Esophagus squamous epithelium (tissue), 4 donors: Measurements from ENCODE around the gene C6orf132.

Experiments used
- POLR2A ChIP-seq, 4 donors: fragments of 450-650 bp; IDR thresholded peaks; one replicate each; pipeline ENCODE4 v1.6.1; 2017; ENCODE audit warnings: antibody characterized with exemption in 4 of 4, mild to moderate bottlenecking in 4 of 4, moderate library complexity in 3 of 4
- TF ChIP-seq, protein P1 (sequence below), 6 experiments: fragments of 450-650 bp in 4 of 6; fragments of 200-600 bp in 2 of 6; sonication (generic) in 2 of 6; IDR thresholded peaks; one replicate each; pipeline ENCODE4 v1.5.1; 2016 to 2019; ENCODE audit warnings: antibody characterized with exemption in 6 of 6, mild to moderate bottlenecking in 4 of 6, moderate library complexity in 4 of 6

DNA sequence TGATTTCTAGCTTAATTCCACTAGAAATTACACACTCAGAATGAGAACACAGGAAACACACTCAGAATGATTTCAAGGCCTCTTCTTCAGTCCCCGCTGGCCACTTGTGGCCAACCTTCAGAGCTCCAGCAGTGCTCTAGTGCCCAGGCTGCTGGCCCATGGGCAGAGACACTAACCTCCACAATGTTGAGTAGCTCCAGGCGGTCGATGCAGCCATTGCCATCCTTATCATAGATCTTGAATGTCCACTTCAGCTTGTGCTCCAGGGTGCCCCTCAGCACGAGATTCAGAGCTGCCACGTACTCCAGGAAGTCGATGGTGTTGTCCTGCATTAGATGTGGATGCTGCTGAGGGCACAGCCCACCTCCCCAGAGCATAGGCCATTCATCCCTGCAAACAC, 46.0 kb upstream of the C6orf132 start:
- TF ChIP-seq, protein P1, sequence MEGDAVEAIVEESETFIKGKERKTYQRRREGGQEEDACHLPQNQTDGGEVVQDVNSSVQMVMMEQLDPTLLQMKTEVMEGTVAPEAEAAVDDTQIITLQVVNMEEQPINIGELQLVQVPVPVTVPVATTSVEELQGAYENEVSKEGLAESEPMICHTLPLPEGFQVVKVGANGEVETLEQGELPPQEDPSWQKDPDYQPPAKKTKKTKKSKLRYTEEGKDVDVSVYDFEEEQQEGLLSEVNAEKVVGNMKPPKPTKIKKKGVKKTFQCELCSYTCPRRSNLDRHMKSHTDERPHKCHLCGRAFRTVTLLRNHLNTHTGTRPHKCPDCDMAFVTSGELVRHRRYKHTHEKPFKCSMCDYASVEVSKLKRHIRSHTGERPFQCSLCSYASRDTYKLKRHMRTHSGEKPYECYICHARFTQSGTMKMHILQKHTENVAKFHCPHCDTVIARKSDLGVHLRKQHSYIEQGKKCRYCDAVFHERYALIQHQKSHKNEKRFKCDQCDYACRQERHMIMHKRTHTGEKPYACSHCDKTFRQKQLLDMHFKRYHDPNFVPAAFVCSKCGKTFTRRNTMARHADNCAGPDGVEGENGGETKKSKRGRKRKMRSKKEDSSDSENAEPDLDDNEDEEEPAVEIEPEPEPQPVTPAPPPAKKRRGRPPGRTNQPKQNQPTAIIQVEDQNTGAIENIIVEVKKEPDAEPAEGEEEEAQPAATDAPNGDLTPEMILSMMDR (IDR thresholded peaks at IDR 0.05), result no peak
- no peak for TF ChIP-seq POLR2A (IDR thresholded peaks at IDR 0.05)
